ENCODE results near the gene EPN3. TPM values are rescaled to one million over a fixed set of nuclear protein-coding genes. Genes with fewer than 3 reads are reported as not detected.

EPN3 gene
- total RNA-seq, 1 experiment from 2014 or later = 17.8 TPM

DNA sequence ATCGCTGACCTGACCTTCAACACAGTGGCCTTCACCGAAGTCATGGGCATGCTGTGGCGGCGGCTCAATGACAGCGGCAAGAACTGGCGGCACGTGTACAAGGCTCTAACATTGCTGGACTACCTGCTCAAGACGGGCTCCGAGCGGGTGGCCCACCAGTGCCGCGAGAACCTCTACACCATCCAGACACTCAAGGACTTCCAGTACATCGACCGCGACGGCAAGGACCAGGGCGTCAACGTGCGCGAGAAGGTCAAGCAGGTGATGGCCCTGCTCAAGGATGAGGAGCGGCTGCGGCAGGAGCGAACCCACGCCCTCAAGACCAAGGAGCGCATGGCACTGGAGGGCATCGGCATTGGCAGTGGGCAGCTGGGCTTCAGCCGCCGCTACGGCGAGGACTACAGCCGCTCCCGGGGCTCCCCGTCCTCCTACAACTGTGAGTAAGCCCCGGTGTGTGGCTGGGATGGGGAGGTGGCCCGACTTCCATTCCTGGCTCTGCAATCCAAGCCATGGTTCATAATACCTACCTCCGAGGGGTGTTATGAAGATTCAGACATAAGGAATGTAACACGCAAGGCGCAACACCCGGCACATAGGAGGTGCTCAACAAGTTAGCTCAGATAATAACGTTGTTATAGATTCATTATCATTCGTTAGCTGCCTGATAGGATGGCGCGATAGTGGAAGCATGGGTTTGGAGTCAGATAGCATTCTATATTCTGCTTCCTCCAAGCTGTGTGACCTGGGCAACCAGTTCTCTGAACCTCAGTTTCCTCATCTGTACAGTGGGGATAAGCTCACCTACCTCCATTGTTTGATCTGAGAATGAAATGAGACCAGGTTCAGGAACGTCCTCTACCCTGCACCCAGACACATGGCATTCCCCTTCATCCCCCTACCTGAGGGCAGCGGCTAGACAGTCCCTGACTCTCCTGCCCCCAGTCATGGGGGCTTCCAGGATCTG lies 4.4 kb downstream of the EPN3 start:
- Histone ChIP-seq H3K4me3 (replicated peaks in 1 of 2; ENCODE audit: low read depth in 1 of 2, low read length in 2 of 2) (no peak overlapping the region), H3K27me3 (ENCODE audit: insufficient read depth, low read length) (no peaks in the 10 kb centered on the region), H3K79me2 (ENCODE audit: insufficient read depth, low read length) (no peaks in the 10 kb centered on the region; the same call in 1 of the 2 replicates), H3K9me2 (ENCODE audit: insufficient read depth) (no peaks in the 10 kb centered on the region), H4K20me1 (ENCODE audit: insufficient read depth) (no peaks in the 10 kb centered on the region), H3K27ac (ENCODE audit: low read depth, low read length) (no peak overlapping the region), H3K4me1 (ENCODE audit: control insufficient read depth in 1 of 2, insufficient read depth in 2 of 2, low read length in 2 of 2) (peaks cover 52 to 66% of the 10 kb centered on the region in 2 experiments), H3K9me3 (ENCODE audit: control insufficient read depth in 1 of 2, insufficient read depth in 1 of 2, low read depth in 1 of 2, low read length in 2 of 2) (no peaks in the 10 kb centered on the region), H3K36me3 (ENCODE audit: control insufficient read depth in 1 of 2, insufficient read depth in 2 of 2, low read length in 2 of 2) (no peaks in the 10 kb centered on the region; a peak in 1 of 4 replicates), H3K4me2 (ENCODE audit: low read length) (no peak overlapping the region), H3K9ac (ENCODE audit: low read length) (no peak overlapping the region), H2AFZ (ENCODE audit: low read depth, low read length, poor library complexity, severe bottlenecking) (no peak overlapping the region)
- intact Hi-C loops (cut with micrococcal nuclease) = no loop called here
- ChIA-PET RAD21 (ENCODE audit: low non-redundant PET in 1 of 2, low total read pairs in 2 of 2, uncharacterized antibody in 2 of 2, unreplicated experiment in 2 of 2) (interaction anchor here in 1 of 2 experiments (0.5 kb wide), 1 partner anchor 158 kb away, joined by 3 read pairs; no protein-coding TSS in a partner anchor), POLR2A (interaction anchor here (0.6 kb wide), 1 partner anchor 33 kb away, joined by 3 read pairs; no protein-coding TSS in a partner anchor), CTCF (no interaction called here)
- TF ChIP-seq SIN3A (IDR thresholded peaks at IDR 0.05; ENCODE audit: low read depth) (no peak), EZH2 (IDR thresholded peaks at IDR 0.05) (no peak), POLR2AphosphoS5 (IDR thresholded peaks at IDR 0.05; ENCODE audit: low read depth, low read length) (no peak), ZFX (IDR thresholded peaks at IDR 0.05) (no peak), JUND (IDR thresholded peaks at IDR 0.05) (no peak), CBX3 (IDR thresholded peaks at IDR 0.05; ENCODE audit: low read depth) (no peak), EGR1 (IDR thresholded peaks at IDR 0.05; ENCODE audit: low read depth) (no peak), CEBPB (IDR thresholded peaks at IDR 0.05; ENCODE audit: low read depth) (no peak), EZH2phosphoT487 (IDR thresholded peaks at IDR 0.05; ENCODE audit: borderline replicate concordance) (no peak)
- TF ChIP-seq, protein P1, sequence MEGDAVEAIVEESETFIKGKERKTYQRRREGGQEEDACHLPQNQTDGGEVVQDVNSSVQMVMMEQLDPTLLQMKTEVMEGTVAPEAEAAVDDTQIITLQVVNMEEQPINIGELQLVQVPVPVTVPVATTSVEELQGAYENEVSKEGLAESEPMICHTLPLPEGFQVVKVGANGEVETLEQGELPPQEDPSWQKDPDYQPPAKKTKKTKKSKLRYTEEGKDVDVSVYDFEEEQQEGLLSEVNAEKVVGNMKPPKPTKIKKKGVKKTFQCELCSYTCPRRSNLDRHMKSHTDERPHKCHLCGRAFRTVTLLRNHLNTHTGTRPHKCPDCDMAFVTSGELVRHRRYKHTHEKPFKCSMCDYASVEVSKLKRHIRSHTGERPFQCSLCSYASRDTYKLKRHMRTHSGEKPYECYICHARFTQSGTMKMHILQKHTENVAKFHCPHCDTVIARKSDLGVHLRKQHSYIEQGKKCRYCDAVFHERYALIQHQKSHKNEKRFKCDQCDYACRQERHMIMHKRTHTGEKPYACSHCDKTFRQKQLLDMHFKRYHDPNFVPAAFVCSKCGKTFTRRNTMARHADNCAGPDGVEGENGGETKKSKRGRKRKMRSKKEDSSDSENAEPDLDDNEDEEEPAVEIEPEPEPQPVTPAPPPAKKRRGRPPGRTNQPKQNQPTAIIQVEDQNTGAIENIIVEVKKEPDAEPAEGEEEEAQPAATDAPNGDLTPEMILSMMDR (IDR thresholded peaks at IDR 0.05 in 2 of 3, conservative IDR thresholded peaks at IDR 0.05 in 1 of 3; ENCODE audit: borderline replicate concordance in 1 of 3, insufficient read depth in 1 of 3, low read depth in 2 of 3, low read length in 2 of 3) = no peak
- TF ChIP-seq, protein P2, sequence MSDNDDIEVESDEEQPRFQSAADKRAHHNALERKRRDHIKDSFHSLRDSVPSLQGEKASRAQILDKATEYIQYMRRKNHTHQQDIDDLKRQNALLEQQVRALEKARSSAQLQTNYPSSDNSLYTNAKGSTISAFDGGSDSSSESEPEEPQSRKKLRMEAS (IDR thresholded peaks at IDR 0.05) = no peak
- ATAC-seq = no peak
- no peak for DNase-seq (ENCODE audit: low read depth, low spot score)
- no TSS peak for BruUV-seq (replicated peaks)
